ENCODE results near the gene PARM1.

The PARM1 gene

GRCh38 chr4:74930162-74930561, 2.8 kb upstream of the PARM1 start:
- TF ChIP-seq POLR2A (IDR thresholded peaks at IDR 0.05; ENCODE audit: low read depth, low read length): no peak
- FAIRE-seq: no peak
- no peak for DNase-seq (ENCODE audit: insufficient read length, low spot score)

- no peak for TF ChIP-seq POLR2A (IDR thresholded peaks at IDR 0.05; ENCODE audit: low read depth, low read length)
- DNase-seq (ENCODE audit: insufficient read length, low spot score) (no peak), FAIRE-seq (no peak)
Measured at GRCh38 chr4:74931376-74931775, 1.5 kb upstream of the PARM1 start.

- FAIRE-seq (no peak), DNase-seq (ENCODE audit: insufficient read length, low spot score) (no peak)
- no peak for TF ChIP-seq POLR2A (IDR thresholded peaks at IDR 0.05; ENCODE audit: low read depth, low read length)
Measured at GRCh38 chr4:74932010-74932409, 906 bp upstream of the PARM1 start.

GRCh38 chr4:74933562-74934015, 673 bp downstream of the PARM1 start:
- FAIRE-seq (no peak), DNase-seq (ENCODE audit: insufficient read length, low spot score) (no peak)
- no peak for TF ChIP-seq POLR2A (IDR thresholded peaks at IDR 0.05; ENCODE audit: low read depth, low read length)

GRCh38 chr4:74934016-74934831, 1.3 kb downstream of the PARM1 start:
- DNase-seq (ENCODE audit: insufficient read length, low spot score) (no peak), FAIRE-seq (no peak)
- TF ChIP-seq POLR2A (IDR thresholded peaks at IDR 0.05; ENCODE audit: low read depth, low read length): no peak

GRCh38 chr4:74934888-74935287, 2.0 kb downstream of the PARM1 start:
- TF ChIP-seq POLR2A (IDR thresholded peaks at IDR 0.05; ENCODE audit: low read depth, low read length): no peak
- DNase-seq (ENCODE audit: insufficient read length, low spot score) (no peak), FAIRE-seq (no peak)

- no peak for TF ChIP-seq POLR2A (IDR thresholded peaks at IDR 0.05; ENCODE audit: low read depth, low read length)
- FAIRE-seq: no peak
- no peak for DNase-seq (ENCODE audit: insufficient read length, low spot score)
Measured at GRCh38 chr4:74941123-74941522, 8.2 kb downstream of the PARM1 start.

GRCh38 chr4:74942251-74942917, 9.5 kb downstream of the PARM1 start:
- FAIRE-seq: no peak
- no peak for DNase-seq (ENCODE audit: insufficient read length, low spot score)
- TF ChIP-seq POLR2A (IDR thresholded peaks at IDR 0.05; ENCODE audit: low read depth, low read length): no peak

GRCh38 chr4:74942918-74943253, 10.0 kb downstream of the PARM1 start:
- no peak for TF ChIP-seq POLR2A (IDR thresholded peaks at IDR 0.05; ENCODE audit: low read depth, low read length)
- DNase-seq (ENCODE audit: insufficient read length, low spot score) (no peak), FAIRE-seq (no peak)

GRCh38 chr4:74944354-74944793, 11.5 kb downstream of the PARM1 start:
- FAIRE-seq: no peak

GRCh38 chr4:74946196-74946595, 13.3 kb downstream of the PARM1 start:
- DNase-seq (ENCODE audit: insufficient read length, low spot score): no peak
- FAIRE-seq: no peak
- TF ChIP-seq POLR2A (IDR thresholded peaks at IDR 0.05; ENCODE audit: low read depth, low read length): no peak

More at GRCh38 chr4:74944354-74944793, 11.5 kb downstream of the PARM1 start:
- DNase-seq (ENCODE audit: insufficient read length, low spot score): no peak
- TF ChIP-seq POLR2A (IDR thresholded peaks at IDR 0.05; ENCODE audit: low read depth, low read length): no peak

- DNase-seq (ENCODE audit: insufficient read length, low spot score) (no peak), FAIRE-seq (no peak)
- TF ChIP-seq POLR2A (IDR thresholded peaks at IDR 0.05; ENCODE audit: low read depth, low read length): no peak
Measured at GRCh38 chr4:74947798-74948197, 14.9 kb downstream of the PARM1 start.

GRCh38 chr4:74948236-74948635, 15.3 kb downstream of the PARM1 start:
- no peak for TF ChIP-seq POLR2A (IDR thresholded peaks at IDR 0.05; ENCODE audit: low read depth, low read length)
- DNase-seq (ENCODE audit: insufficient read length, low spot score): no peak
- FAIRE-seq: no peak

GRCh38 chr4:74950200-74950599, 17.3 kb downstream of the PARM1 start:
- DNase-seq (ENCODE audit: insufficient read length, low spot score) (no peak), FAIRE-seq (no peak)
- no peak for TF ChIP-seq POLR2A (IDR thresholded peaks at IDR 0.05; ENCODE audit: low read depth, low read length)

- TF ChIP-seq POLR2A (IDR thresholded peaks at IDR 0.05; ENCODE audit: low read depth, low read length): no peak
- DNase-seq (ENCODE audit: insufficient read length, low spot score): no peak
- no peak for FAIRE-seq
Measured at GRCh38 chr4:74950882-74951281, 18.0 kb downstream of the PARM1 start.
